HepG2 (cell line): Measurements from ENCODE around the gene ANKS1B. TPM values are rescaled to one million over a fixed set of nuclear protein-coding genes. Genes with fewer than 3 reads are reported as not detected.

Experiments used
- CHD4 ChIP-seq: fragments of 200-600 bp; sonication (generic); IDR thresholded peaks from 2 replicates; pipeline ENCODE4 v1.7.0; 2017; ENCODE audit warnings: mild to moderate bottlenecking, low read length, borderline replicate concordance
- FOXP4 ChIP-seq: sonication (generic); formaldehyde crosslinking; IDR thresholded peaks from 2 replicates; pipeline ENCODE4 v1.4.0; 2020; ENCODE audit warnings: missing genetic modification reagents
- GFI1 ChIP-seq: sonication (generic); formaldehyde crosslinking; IDR thresholded peaks from 2 replicates; pipeline ENCODE4 v1.5.0; 2020; ENCODE audit warnings: missing genetic modification reagents, mild to moderate bottlenecking, borderline replicate concordance
- NFIC ChIP-seq: IDR thresholded peaks from 2 replicates; pipeline ENCODE4 v1.6.1; 2012; ENCODE audit warnings: mild to moderate bottlenecking, low read length, inconsistent platforms
- PLSCR1 ChIP-seq: sonication (generic); formaldehyde crosslinking; IDR thresholded peaks from 2 replicates; pipeline ENCODE4 v1.5.0; 2020; ENCODE audit warnings: missing genetic modification reagents, mild to moderate bottlenecking, borderline replicate concordance
- ZNF121 ChIP-seq: sonication (generic); formaldehyde crosslinking; IDR thresholded peaks from 2 replicates; pipeline ENCODE4 v1.5.0; 2020; ENCODE audit warnings: mild to moderate bottlenecking, missing genetic modification reagents
- ZNF264 ChIP-seq: sonication (generic); formaldehyde crosslinking; IDR thresholded peaks from 2 replicates; pipeline ENCODE4 v1.4.0; 2020; ENCODE audit warnings: missing genetic modification reagents
- ZNF317 ChIP-seq: sonication (generic); formaldehyde crosslinking; IDR thresholded peaks from 2 replicates; pipeline ENCODE4 v1.5.0; 2020; ENCODE audit warnings: mild to moderate bottlenecking, missing genetic modification reagents
- ZNF446 ChIP-seq: sonication (generic); formaldehyde crosslinking; IDR thresholded peaks from 2 replicates; pipeline ENCODE4 v1.5.0; 2020; ENCODE audit warnings: mild to moderate bottlenecking, missing genetic modification reagents
- ZNF547 ChIP-seq: sonication (generic); formaldehyde crosslinking; IDR thresholded peaks from 2 replicates; pipeline ENCODE4 v1.5.1; 2020; ENCODE audit warnings: mild to moderate bottlenecking, missing genetic modification reagents
- polyA plus RNA-seq, 8 experiments: library from polyadenylated mRNA; depleted of rRNA in 3 of 8; stranded (reverse) in 7 of 8; unstranded in 1 of 8; fragments of >200 nt; fragmentation: Illumina TruSeq in 4 of 8; extraction: Trizol in 4 of 8; gene quantifications; 2 replicates each; pipeline versions ENCODE4 v1.2.1 to v1.2.3, GENCODE V29; 2011 to 2016; ENCODE audit warnings: low read depth in 4 of 8, missing spikeins in 1 of 8, mixed read lengths in 1 of 8; ENCODE audit not compliant: insufficient read depth in 1 of 8
- total RNA-seq, 5 experiments: library from RNA; depleted of rRNA; stranded (reverse); fragments of >200 nt; fragmentation: Illumina TruSeq; extraction: Trizol; gene quantifications; 2 replicates each; pipeline ENCODE4 v1.2.3, GENCODE V29; 2016; ENCODE audit warnings: low read depth in 1 of 5
- TF ChIP-seq, protein P1 (sequence below): sonication (generic); formaldehyde crosslinking; IDR thresholded peaks from 2 replicates; pipeline ENCODE4 v1.4.0; 2020; ENCODE audit warnings: mild to moderate bottlenecking, missing genetic modification reagents, borderline replicate concordance

Gene ANKS1B
- total and polyA plus RNA-seq, 2 of the 13 experiments (the other 11 are each of a cell fraction or from before 2014, with no cell fraction given): 0.15 TPM; not detected in 1

- no peak for TF ChIP-seq PLSCR1 (CRISPR knock-in tag)
- no peak for TF ChIP-seq GFI1 (CRISPR knock-in tag)
- TF ChIP-seq, protein P1, sequence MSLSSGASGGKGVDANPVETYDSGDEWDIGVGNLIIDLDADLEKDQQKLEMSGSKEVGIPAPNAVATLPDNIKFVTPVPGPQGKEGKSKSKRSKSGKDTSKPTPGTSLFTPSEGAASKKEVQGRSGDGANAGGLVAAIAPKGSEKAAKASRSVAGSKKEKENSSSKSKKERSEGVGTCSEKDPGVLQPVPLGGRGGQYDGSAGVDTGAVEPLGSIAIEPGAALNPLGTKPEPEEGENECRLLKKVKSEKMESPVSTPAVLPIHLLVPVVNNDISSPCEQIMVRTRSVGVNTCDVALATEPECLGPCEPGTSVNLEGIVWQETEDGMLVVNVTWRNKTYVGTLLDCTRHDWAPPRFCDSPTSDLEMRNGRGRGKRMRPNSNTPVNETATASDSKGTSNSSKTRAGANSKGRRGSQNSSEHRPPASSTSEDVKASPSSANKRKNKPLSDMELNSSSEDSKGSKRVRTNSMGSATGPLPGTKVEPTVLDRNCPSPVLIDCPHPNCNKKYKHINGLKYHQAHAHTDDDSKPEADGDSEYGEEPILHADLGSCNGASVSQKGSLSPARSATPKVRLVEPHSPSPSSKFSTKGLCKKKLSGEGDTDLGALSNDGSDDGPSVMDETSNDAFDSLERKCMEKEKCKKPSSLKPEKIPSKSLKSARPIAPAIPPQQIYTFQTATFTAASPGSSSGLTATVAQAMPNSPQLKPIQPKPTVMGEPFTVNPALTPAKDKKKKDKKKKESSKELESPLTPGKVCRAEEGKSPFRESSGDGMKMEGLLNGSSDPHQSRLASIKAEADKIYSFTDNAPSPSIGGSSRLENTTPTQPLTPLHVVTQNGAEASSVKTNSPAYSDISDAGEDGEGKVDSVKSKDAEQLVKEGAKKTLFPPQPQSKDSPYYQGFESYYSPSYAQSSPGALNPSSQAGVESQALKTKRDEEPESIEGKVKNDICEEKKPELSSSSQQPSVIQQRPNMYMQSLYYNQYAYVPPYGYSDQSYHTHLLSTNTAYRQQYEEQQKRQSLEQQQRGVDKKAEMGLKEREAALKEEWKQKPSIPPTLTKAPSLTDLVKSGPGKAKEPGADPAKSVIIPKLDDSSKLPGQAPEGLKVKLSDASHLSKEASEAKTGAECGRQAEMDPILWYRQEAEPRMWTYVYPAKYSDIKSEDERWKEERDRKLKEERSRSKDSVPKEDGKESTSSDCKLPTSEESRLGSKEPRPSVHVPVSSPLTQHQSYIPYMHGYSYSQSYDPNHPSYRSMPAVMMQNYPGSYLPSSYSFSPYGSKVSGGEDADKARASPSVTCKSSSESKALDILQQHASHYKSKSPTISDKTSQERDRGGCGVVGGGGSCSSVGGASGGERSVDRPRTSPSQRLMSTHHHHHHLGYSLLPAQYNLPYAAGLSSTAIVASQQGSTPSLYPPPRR (CRISPR knock-in tag): no peak
- TF ChIP-seq NFIC: peak; percentile 59; the same call in 1 of the 2 replicates
- no peak for TF ChIP-seq ZNF547 (CRISPR knock-in tag)
- no peak for TF ChIP-seq ZNF446
- TF ChIP-seq ZNF121 (CRISPR knock-in tag): no peak
- TF ChIP-seq FOXP4: 0 out of 2 replicates have a peak, but pooled peaks have one; percentile 28
- TF ChIP-seq ZNF264 (CRISPR knock-in tag): no peak
- TF ChIP-seq ZNF317 (CRISPR knock-in tag): peak; percentile 88
- TF ChIP-seq CHD4: no peak
Observed at GRCh38 chr12:98736352-98737321, 1248.1 kb downstream of the ANKS1B start (continued).
